Heart left ventricle (tissue), 16 donors: ENCODE data around the gene SNAP23. TPM values are rescaled to one million over a fixed set of nuclear protein-coding genes. Genes with fewer than 3 reads are reported as not detected.
"Not testable (repeated sequence)": the region's sequence is repeated elsewhere in the genome, so short reads cannot be mapped to it uniquely, and the experiment has no call there.

Experiments used
- ATAC-seq, 4 donors: fragments of 200-7000 bp; cut with Tn5 transposase; one replicate each; pipeline ENCODE4 v1.9.1; 2020 to 2022; ENCODE audit warnings: moderate library complexity in 4 of 4, mild to moderate bottlenecking in 3 of 4, moderate number of reproducible peaks in 1 of 4
- DNase-seq, 5 donors: peaks; one replicate each; pipeline ENCODE4 v3.0.0-alpha.2; 2020
- H3K27ac ChIP-seq, 12 donors: fragments of 200-600 bp; sonication (generic) in 4 of 12; one replicate each; pipeline versions ENCODE4 v1.5.0 to v1.8.0; 2016 to 2022; ENCODE audit warnings: mild to moderate bottlenecking in 2 of 12
- H3K27me3 ChIP-seq, 9 donors: fragments of 200-600 bp; sonication (generic) in 2 of 9; one replicate each; pipeline versions ENCODE4 v1.5.1 to v1.8.0; 2016 to 2022; ENCODE audit warnings: mild to moderate bottlenecking in 3 of 9
- H3K36me3 ChIP-seq, 9 donors: fragments of 200-600 bp; sonication (generic) in 2 of 9; one replicate each; pipeline versions ENCODE4 v1.5.0 to v1.8.0; 2018 to 2022; ENCODE audit warnings: mild to moderate bottlenecking in 2 of 9
- H3K4me1 ChIP-seq, 12 donors: fragments of 200-600 bp; sonication (generic) in 4 of 12; one replicate each; pipeline versions ENCODE4 v1.5.0 to v1.8.0; 2016 to 2022; ENCODE audit warnings: mild to moderate bottlenecking in 3 of 12
- H3K4me3 ChIP-seq, 12 donors: fragments of 200-600 bp; sonication (generic) in 4 of 12; one replicate each; pipeline versions ENCODE4 v1.5.0 to v1.8.0; 2017 to 2022; ENCODE audit warnings: mild to moderate bottlenecking in 9 of 12, moderate library complexity in 4 of 12
- H3K9me3 ChIP-seq, 12 donors: fragments of 200-600 bp; sonication (generic) in 4 of 12; one replicate each; pipeline versions ENCODE4 v1.5.0 to v1.8.0; 2016 to 2022; ENCODE audit warnings: mild to moderate bottlenecking in 1 of 12
- POLR2A ChIP-seq, 2 donors: fragments of 450-650 bp; IDR thresholded peaks; one replicate each; pipeline ENCODE4 v1.6.1; 2017; ENCODE audit warnings: antibody characterized with exemption in 2 of 2, mild to moderate bottlenecking in 2 of 2, moderate library complexity in 2 of 2
- WGBS, 4 donors: extraction: QIAGEN DNeasy Blood & Tissue Kit in 2 of 4; methylation state at CpG; one replicate each; pipeline versions ENCODE4 v1.1.5 to v1.1.7; 2013 to 2018; 5-methylcytosine and 5-hydroxymethylcytosine counted together
- intact Hi-C, 10 donors: fragments of 100-400 bp; cut with DNase I; formaldehyde crosslinking; loops; one replicate each; pipeline versions ENCODE4 v1.11.1 to v1.14.2; 2022
- polyA plus RNA-seq, 2 donors: library from polyadenylated mRNA; stranded (reverse); fragments of 200-250 nt; gene quantifications; one replicate each; pipeline ENCODE4 v1.2.3, GENCODE V29; 2013
- total RNA-seq, 9 donors: library from RNA; depleted of rRNA in 2 of 9; stranded (reverse); fragments of >200 nt in 2 of 9; fragmentation: NEBNext Ultra II Directional in 3 of 9; extraction: Animal tissue kit (Norgen Biotek cat#: 25700) in 3 of 9; gene quantifications; one replicate each; pipeline versions ENCODE4 v1.1.0 to v1.2.4, GENCODE V29; 2016 to 2023
- TF ChIP-seq, protein P1 (sequence below), 12 donors: fragments of 200-600 bp; sonication (generic) in 4 of 12; IDR thresholded peaks; one replicate each; pipeline versions ENCODE4 v1.5.0 to v1.8.0; 2018 to 2022; ENCODE audit warnings: antibody characterized with exemption in 12 of 12, mild to moderate bottlenecking in 5 of 12
- donor health status: ischemic (EF 13 %, LVEDD 7.1; RV severe dilation, severe dysfunction).
- donor health status: healthy with polysubstance abuse.
- donor health status: DM: no; HTN: yes; CAD: no.
- donor health status: DM: no; HTN: no; CAD: no.
- donor health status: ischemic (EF 25% LVEDD 6.9; RV normal size, moderate dysfunction).
- donor health status: ischemic (EF 25% LVEDD 5.7; RV mildly dilated, moderate dysfunction).
- donor health status: healthy.
- donor health status: DM: yes; HTN: yes; CAD: no.
- donor health status: ischemic (EF 35%, LVEDD 5.7; RV mildly dilated, moderate dysfunction).
- donor health status: nonischemic (EF 11% LVEDD 7.7; RV severe dilation, severe dysfunction).
- donor health status: DM: yes; HTN: yes; CAD: no.
- donor health status: PGD.
- donor health status: ischemic (EF 29% LVEDD 5.4; RV normal size, mild dysfunction).
- donor health status: nonischemic (EF 23%, LVEDD 6.1; RV moderate dilation, normal function).

The SNAP23 gene
- total and polyA plus RNA-seq, 11 donors = 28.6 to 74.8 (median 37.9) TPM

DNA sequence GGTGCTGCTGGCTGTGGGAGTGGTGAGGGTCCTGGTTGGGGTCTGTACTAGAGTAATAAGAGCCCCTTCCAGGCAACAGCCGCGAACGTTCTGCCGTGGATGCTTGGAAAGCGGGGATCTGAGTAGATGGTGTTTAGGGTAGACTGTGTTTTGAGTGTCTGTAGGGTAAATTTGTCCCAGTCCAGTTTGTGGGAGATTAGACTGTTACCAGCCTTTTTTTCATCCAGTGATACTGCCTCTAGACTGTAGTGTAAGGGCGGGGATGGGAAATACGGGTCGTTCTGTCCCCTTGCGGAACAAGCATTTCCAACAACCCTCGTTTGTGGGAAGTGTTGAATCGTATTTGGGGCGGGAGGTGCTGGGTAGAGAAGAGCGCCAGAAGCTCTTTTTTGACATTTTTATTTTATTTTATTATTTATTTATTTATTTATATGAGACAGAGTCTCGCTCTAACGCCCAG lies 53.6 kb downstream of the SNAP23 start:
- DNase-seq (peak in 1 of 5 donors; percentile 17), ATAC-seq (peak; percentile 33 to 59 (median 43))
- intact Hi-C loops = loop anchor here in 8 of 10 donors (2.0 to 10.0 kb wide), 4 partner anchors 52 to 106 kb away; partner anchors contain the start of gene SNAP23 (in 2 of the 8)
- Histone ChIP-seq H3K4me3 (peak overlapping the region; percentile 74 to 98 (median 90)), H3K27ac (peak overlapping the region; percentile 18 to 96 (median 90)), H3K27me3 (no peaks in the 10 kb centered on the region), H3K9me3 (no peaks in the 10 kb centered on the region), H3K4me1 (peaks cover 0 to 59% (median 22%) of the 10 kb centered on the region in 12 donors), H3K36me3 (peaks cover 0 to 29% (median 9%) of the 10 kb centered on the region in 9 donors)
- WGBS, 4 donors = 0 to 1% (median 0%) methylated on average over 15 of the region's 15 CpGs
- no peak for TF ChIP-seq POLR2A (IDR thresholded peaks at IDR 0.05)
- TF ChIP-seq, protein P1, sequence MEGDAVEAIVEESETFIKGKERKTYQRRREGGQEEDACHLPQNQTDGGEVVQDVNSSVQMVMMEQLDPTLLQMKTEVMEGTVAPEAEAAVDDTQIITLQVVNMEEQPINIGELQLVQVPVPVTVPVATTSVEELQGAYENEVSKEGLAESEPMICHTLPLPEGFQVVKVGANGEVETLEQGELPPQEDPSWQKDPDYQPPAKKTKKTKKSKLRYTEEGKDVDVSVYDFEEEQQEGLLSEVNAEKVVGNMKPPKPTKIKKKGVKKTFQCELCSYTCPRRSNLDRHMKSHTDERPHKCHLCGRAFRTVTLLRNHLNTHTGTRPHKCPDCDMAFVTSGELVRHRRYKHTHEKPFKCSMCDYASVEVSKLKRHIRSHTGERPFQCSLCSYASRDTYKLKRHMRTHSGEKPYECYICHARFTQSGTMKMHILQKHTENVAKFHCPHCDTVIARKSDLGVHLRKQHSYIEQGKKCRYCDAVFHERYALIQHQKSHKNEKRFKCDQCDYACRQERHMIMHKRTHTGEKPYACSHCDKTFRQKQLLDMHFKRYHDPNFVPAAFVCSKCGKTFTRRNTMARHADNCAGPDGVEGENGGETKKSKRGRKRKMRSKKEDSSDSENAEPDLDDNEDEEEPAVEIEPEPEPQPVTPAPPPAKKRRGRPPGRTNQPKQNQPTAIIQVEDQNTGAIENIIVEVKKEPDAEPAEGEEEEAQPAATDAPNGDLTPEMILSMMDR (IDR thresholded peaks at IDR 0.05) = no peak

DNA sequence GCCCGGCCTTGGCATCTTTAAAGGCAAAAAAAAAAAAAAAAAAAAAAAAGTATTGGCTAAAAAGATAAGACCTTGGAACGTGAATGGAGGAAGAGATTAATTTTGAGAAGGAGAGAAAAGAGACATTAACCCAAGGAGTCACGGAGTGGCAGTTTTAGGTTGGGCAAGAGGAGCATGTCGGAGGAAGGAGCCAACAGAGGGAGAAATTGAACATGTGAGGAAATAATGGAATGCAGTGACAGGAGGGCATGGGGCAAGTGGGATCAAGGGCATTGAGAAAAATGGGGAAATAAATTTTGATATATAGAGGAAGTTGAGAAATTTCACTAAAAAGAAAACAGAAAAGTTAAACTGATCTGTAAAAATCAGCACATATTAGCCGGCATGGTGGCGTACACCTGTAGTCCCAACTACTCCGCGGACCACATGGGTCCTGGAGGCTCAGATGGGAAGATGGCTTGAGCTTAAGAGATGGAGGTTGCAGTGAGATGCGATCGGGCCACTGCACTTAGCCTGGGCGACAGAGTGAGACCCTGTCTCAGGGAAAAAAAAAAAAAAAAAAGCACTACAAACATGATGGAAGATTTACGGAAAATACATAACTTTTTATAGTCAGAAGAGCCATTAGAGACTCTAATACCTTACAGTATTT lies 54.4 kb downstream of the SNAP23 start:
- no peak for TF ChIP-seq POLR2A (IDR thresholded peaks at IDR 0.05)
- TF ChIP-seq, protein P1 (IDR thresholded peaks at IDR 0.05) = no peak
- no peaks in the 10 kb centered on the region for H3K27me3 ChIP-seq
- peak overlapping the region in 6 of 12 donors; percentile 86 to 96 (median 91) for H3K27ac ChIP-seq
- no peak for ATAC-seq
- H3K4me1 ChIP-seq = peaks cover 0 to 53% (median 22%) of the 10 kb centered on the region in 12 donors
- no peaks in the 10 kb centered on the region for H3K9me3 ChIP-seq
- DNase-seq = no peak
- intact Hi-C loops = loop anchor here in 9 of 10 donors (2.0 to 10.0 kb wide), 5 partner anchors 53 to 105 kb away; partner anchors contain the start of gene SNAP23 (in 2 of the 9)
- 75 to 81% (median 77%) methylated on average over 12 of the region's 12 CpGs for WGBS, 4 donors
- H3K36me3 ChIP-seq = peaks cover 0 to 21% (median under 1%) of the 10 kb centered on the region in 9 donors
- peak overlapping the region in 9 of 12 donors; percentile 74 to 98 (median 90) for H3K4me3 ChIP-seq

GRCh38 chr15:42553554-42553953 lies 58.1 kb downstream of the SNAP23 start:
- no peaks in the 10 kb centered on the region for H3K9me3 ChIP-seq
- DNase-seq (no peak), ATAC-seq (no peak)
- H3K27me3 ChIP-seq = no peaks in the 10 kb centered on the region
- peaks cover 0 to 11% (median 5%) of the 10 kb centered on the region in 9 donors for H3K36me3 ChIP-seq
- WGBS, 4 donors = 84 to 87% (median 85%) methylated on average over 1 of the region's 1 CpG
- H3K27ac ChIP-seq = no peak overlapping the region
- H3K4me1 ChIP-seq = peaks cover 0 to 21% (median 4%) of the 10 kb centered on the region in 12 donors
- intact Hi-C loops = loop anchor here in 1 of 10 donors (10.0 kb wide), 1 partner anchor 91 kb away; no protein-coding TSS in a partner anchor
- H3K4me3 ChIP-seq = no peak overlapping the region
- TF ChIP-seq POLR2A (IDR thresholded peaks at IDR 0.05) = no peak
- TF ChIP-seq, protein P1 (IDR thresholded peaks at IDR 0.05) = no peak

- not testable (repeated sequence) for ATAC-seq, DNase-seq, H3K27ac ChIP-seq, H3K4me1 ChIP-seq, H3K9me3 ChIP-seq, H3K4me3 ChIP-seq, H3K27me3 ChIP-seq
- intact Hi-C loops = loop anchor here in 1 of 10 donors (10.0 kb wide), 1 partner anchor 88 kb away; no protein-coding TSS in a partner anchor
- peaks cover 0 to 41% (median 36%) of the 10 kb centered on the region in 9 donors for H3K36me3 ChIP-seq
- WGBS, 4 donors = 90 to 97% (median 95%) methylated on average over 12 of the region's 12 CpGs
Measured at GRCh38 chr15:42556550-42557207, 61.2 kb downstream of the SNAP23 start.
